ENCODE measurements around the gene IGF2.

IGF2 gene

DNA sequence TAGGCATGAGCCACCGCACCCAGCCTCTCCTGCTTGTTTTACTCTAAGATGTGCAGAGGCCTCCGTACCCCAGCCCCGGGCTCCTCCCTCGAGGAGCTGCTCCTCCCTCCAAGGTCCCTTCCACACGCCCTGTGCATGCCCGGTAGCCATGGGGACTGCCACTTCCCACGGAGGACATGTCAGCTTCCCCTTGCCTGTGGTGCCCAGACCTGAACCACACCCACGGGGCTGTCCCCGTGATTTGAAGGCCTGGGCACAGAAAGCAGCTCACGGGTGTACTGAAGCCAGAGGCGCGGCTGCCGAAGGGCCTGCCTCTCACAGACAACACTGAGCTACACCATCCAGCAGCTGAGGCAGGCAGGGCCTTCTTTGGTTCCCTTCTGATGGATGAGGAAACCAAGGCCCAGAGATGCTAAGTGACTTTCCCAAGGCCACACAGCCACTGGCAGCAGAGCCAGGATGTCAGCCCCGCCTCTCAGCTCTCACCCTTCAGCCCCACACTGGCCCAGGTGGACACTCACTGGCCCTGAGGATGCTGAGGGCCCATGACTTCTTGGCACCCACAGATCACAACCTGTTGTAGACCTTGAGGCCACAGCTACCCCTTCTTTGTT, 14.5 kb upstream of the IGF2 start:
- DNase-seq: no peak

DNA sequence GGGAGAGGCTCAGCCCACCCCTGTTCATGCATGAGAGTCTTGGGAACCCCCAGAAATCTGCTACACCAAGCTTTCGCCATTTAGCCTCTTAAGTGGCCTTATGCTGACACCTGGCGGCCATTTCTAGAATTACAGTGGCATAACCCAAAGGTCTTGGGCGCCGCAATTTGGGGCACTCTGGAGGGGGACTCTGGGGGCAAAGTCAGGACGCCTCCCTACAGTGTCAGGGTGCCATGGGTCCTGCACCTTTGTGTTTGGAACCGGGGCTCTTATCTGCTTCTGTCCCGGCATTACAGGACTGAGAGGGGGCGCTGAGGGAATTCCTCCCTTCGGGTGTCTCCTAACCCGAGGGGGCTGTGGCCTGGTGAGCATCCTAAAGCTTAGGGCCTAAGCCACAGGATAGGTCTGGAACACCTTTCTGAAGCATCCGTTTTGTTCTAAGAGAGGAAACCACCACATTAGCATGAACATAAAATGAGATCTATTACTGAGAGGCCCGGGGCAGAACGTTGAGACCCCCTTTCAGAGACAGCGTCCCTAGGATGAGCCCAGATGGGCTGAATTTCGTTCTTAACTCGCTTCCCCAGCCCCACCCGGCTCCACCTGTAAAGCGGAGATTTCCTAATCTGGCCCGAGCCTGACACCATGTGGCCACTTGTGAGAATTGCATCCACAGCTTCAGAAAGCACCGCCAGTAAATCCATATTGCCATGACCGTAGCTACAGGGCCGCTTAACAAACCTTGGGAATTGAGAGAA, 12.5 kb upstream of the IGF2 start:
- DNase-seq: peak; percentile 95

GRCh38 chr11:2149864-2150847, 11.0 kb upstream of the IGF2 start:
- peak; percentile 92 for DNase-seq

DNA sequence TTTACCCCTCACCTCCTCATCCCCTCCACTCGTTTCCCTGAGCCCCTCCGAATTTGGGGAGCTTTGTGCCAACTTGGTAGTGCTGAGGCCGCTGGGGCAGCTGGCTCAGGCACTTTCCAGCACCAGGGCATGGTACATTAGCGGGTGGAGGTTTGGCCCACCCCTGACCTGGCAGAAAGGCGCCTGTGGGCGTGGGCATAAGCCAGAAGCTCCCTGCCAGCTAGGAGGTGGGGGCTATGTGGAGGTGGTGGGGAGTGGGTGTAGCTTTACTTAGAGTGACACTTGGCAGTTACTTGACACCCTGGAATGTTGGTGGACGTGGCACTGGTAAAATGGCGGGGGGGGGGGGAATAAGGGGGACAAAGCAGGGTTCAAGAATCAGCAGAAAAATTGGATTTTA, 10.3 kb upstream of the IGF2 start:
- no peak for DNase-seq

GRCh38 chr11:2148595-2148994, 9.4 kb upstream of the IGF2 start:
- DNase-seq: no peak

GRCh38 chr11:2147391-2147790, 8.2 kb upstream of the IGF2 start:
- DNase-seq: no peak

DNA sequence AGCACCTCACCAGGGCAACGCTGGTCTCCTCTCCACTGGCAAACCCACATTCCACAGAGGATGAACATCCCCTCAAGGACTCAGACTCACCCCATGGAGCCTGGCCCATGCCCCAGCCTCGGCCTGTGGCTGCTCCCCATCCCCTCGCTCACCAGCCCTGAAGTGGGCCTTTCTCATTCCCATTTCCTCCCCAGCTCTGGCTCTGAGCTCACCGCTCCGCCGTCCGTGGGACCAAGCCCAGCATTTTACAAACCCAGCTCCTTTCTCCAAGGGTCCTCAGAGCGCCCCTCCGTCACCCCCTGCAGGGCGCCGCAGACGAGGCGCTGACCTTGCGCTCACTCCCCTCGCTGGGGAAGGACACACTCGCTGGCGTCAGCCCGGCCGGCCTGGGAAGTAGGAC, 6.9 kb upstream of the IGF2 start:
- no peak for DNase-seq

GRCh38 chr11:2144544-2145248, 5.5 kb upstream of the IGF2 start:
- DNase-seq: no peak

DNA sequence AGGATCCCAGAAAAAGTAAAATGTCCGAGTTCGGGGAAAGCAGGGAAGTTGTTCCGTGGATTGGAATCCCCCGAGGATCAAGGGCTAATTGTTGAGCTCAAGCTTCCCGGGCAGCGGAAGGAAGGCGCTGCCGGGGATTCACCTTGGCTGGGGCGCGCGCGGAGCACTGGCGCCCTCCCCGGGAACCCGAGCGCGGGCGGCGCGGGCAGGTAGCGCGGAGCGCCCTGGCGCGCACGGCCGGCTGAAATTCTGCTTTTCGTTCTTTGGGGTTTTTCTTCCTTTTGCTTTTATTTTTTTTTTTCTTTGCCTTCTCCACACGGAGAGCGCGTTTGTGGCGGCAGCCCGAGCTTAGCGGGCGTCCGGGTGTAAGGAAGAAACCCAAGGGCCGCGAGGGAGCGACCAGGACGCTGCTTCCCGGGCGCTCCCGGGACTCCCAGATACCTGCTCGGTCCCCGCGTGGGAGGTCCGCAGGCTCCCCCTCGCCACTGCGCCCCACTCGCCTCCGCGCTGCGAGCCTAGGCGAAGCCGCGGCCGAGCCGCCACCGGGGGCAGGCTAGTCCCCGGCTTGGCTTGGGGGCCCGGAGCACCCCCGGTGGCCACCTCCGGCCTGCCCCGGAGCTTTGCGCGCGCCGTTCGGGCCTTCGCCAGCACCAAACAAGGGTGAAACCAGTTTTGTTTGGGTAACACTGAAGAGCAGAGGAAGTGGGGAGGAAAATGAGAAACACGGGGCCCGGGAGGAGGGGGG, 4.8 kb upstream of the IGF2 start:
- DNase-seq: peak; percentile 59

GRCh38 chr11:2143477-2143798, 4.2 kb upstream of the IGF2 start:
- DNase-seq: peak; percentile 61

DNA sequence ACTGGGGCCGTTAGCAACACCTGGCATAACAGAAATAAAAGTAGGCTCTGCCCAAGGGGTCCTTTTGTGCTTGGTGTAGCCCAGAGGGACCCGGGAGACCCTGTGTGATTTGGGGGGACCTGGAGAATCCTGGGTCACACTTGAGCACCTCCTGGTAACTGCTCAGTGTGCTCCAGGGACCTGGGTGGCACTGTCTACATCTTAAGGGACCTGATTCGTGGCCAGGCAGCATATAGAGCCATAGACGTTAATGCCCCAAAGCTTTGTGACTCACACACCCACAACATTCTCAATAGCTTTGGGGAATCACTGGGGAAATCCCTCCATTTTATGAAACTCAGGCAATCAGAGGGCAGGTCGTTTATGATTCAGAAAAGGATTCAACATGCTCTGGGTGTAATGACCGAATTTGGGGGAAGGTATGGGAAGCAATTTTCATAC, 3.6 kb upstream of the IGF2 start:
- peak; percentile 33 for DNase-seq

DNA sequence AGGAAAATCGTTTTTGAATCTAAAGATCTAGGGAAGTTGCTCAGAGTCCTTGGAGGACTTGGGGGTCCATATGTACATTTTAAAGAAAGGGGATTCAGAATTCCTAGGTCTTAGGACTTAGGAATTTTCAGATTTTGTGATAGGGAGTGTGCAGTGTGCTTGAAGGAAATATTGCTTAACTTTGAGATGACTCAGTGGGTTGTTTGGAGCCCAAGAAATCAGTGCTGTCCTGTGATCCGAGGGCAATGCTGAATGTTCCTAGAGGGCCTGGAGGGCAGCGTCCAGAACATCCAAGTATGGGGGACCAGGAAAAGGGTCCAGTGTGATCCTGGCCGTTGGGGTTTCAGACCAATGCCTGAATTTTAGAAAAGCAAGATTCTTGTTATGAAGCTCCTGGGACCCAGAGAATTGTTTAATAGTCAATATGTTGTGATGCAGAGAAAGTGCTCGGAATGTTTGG, 3.1 kb upstream of the IGF2 start:
- peak; percentile 32 for DNase-seq

GRCh38 chr11:2140411-2141400, 1.5 kb upstream of the IGF2 start:
- peak; percentile 68 for DNase-seq

DNA sequence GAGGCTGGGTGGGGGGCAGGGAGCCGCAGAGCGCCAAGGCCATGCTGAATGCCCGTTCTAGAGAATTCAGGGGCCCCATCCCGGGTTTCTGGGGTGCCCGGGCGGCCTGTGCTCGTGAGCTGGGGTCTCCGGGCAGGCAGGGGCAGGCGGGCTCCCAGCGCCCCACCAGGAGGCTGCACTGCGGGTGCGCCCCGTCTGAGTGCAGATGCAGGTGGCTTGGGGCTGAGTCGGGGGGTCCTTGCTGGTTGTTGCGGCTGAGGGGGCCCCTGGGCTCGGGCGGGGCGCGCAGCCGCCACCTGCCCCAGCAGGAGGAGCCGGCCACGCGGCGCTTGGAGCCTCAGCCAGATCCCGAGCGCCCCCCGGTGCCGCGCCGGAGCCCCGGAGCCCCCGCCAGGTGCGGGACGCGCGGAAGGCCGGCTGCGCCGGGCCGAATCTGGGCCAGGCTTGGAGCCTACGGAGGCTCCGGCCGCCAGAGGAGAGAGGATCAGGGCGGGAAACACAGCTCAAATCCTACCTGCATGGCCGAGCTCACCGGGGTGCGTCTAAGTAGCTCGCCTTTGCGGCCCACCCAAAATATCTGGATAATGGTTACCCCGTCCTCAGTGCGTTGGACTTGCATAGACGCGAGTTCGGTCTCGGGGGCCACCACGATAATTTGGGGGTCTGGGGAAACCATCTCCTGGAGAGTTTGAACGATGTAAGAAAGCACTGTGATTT, 590 bp upstream of the IGF2 start:
- DNase-seq: peak; percentile 59

DNA sequence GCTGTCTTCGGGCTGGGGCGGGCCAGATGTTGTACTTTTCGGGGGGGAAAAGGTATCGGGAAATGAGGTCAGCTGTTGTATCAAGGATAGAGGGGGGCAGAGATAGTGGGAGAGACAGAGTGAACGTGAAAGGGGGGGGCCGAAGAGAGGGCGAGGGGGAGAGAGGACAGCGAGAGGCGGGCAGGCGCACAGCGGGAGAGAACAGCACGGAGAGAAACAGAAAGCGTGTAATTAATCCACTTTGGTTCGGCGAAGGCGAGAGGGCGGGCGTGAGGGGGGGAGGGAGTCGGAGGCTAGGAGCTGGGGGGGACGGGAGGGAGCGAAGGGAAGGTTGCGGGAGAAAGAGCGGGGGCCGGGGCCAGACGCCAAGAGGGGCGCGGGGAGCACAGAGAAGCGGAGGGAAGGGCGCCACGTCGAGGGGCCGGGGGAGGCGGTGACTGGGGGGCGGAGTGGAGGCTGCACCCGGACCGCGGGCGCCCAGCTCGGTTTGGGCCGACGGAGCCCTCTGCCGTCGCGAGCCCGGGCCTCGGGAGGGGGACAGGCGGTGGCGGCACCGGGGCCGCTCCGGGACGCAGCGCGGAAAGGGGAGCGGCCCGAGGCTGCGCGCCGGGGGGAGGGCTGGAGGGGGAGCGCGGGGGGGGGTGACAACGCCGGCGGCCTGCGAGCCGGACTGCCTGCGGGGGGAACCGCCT, 612 bp downstream of the IGF2 start:
- DNase-seq: peak; percentile 74

GRCh38 chr11:2138068-2138430, 1.1 kb downstream of the IGF2 start:
- DNase-seq: no peak

- DNase-seq: peak; percentile 89
Observed at GRCh38 chr11:2137202-2138067, 1.8 kb downstream of the IGF2 start.

DNA sequence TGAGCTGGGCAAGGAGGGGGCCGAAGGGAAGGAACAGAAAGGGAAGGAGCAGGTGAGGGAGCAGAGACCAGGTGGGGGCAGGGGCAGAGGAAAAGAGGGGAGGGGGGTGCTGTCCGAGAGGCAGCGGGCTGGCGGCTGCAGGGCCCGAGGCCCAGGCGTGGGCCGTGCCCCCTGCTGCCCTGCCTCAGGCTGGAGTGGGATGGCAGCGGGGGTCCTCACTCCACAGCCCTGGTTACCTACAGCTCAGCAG, 2.3 kb downstream of the IGF2 start:
- DNase-seq: no peak

All from eye (tissue), 1 donor.